Prostate gland (tissue), 2 donors: ENCODE measurements around the gene TNFRSF25.

Experiments
- CTCF ChIP-seq, 4 experiments: fragments of 200-600 bp in 2 of 4; fragments of 450-650 bp in 2 of 4; sonication (generic) in 2 of 4; IDR thresholded peaks; 1 replicate in 3 of 4; 2 replicates in 1 of 4; pipeline ENCODE4 v1.5.1; 2016 to 2019; ENCODE audit warnings: antibody characterized with exemption in 4 of 4, mild to moderate bottlenecking in 2 of 4, moderate library complexity in 2 of 4
- POLR2A ChIP-seq: fragments of 450-650 bp; IDR thresholded peaks from one replicate; pipeline ENCODE4 v1.6.1; 2016; ENCODE audit warnings: antibody characterized with exemption, mild to moderate bottlenecking
- POLR2AphosphoS5 ChIP-seq: sonication (generic); formaldehyde crosslinking; IDR thresholded peaks from one replicate; pipeline ENCODE4 v1.6.1; 2017; ENCODE audit warnings: antibody characterized with exemption

GRCh38 chr1:6424000-6424565, 41.9 kb downstream of the TNFRSF25 start:
- TF ChIP-seq POLR2A (no peak), CTCF (IDR thresholded peaks at IDR 0.05) (no peak), POLR2AphosphoS5 (no peak)
